ENCODE data around the gene ZNF841.
"Not testable (repeated sequence)": the region's sequence is repeated elsewhere in the genome, so short reads cannot be mapped to it uniquely, and the experiment has no call there.

GRCh38 chr19:52051736-52052135 lies 43.8 kb downstream of the ZNF841 start:
- not testable (repeated sequence) for TF ChIP-seq CTCF (conservative IDR thresholded peaks at IDR 0.05; ENCODE audit: low read length); EZH2phosphoT487 (IDR thresholded peaks at IDR 0.05; ENCODE audit: borderline replicate concordance)
